Ascending aorta (tissue), 2 donors: ENCODE data around the gene GATAD2A. TPM values are rescaled to one million over a fixed set of nuclear protein-coding genes. Genes with fewer than 3 reads are reported as not detected.
A peak's percentile ranks its signal among the peaks of the same experiment; 100 is the strongest.

Source experiments
- DNase-seq, 2 donors: peaks; one replicate each; pipeline ENCODE4 v3.0.0-alpha.2; 2019; ENCODE audit warnings: low spot score in 2 of 2
- H3K27ac ChIP-seq, 2 donors: fragments of 200-600 bp; sonication (generic); one replicate each; pipeline ENCODE4 v1.5.1; 2016 to 2017; ENCODE audit warnings: mild to moderate bottlenecking in 1 of 2
- H3K27me3 ChIP-seq: fragments of 200-600 bp; sonication (generic); one replicate; pipeline ENCODE4 v1.5.1; 2017
- H3K36me3 ChIP-seq, 2 donors: fragments of 200-600 bp; sonication (generic); one replicate each; pipeline ENCODE4 v1.5.1; 2016
- H3K4me1 ChIP-seq, 2 donors: fragments of 200-600 bp; sonication (generic); one replicate each; pipeline ENCODE4 v1.5.1; 2016 to 2017; ENCODE audit warnings: mild to moderate bottlenecking in 1 of 2
- H3K4me3 ChIP-seq, 2 donors: fragments of 200-600 bp; sonication (generic); one replicate each; pipeline ENCODE4 v1.5.1; 2016 to 2017; ENCODE audit warnings: mild to moderate bottlenecking in 1 of 2
- H3K9me3 ChIP-seq, 2 donors: fragments of 200-600 bp; sonication (generic); one replicate each; pipeline ENCODE4 v1.5.1; 2016
- intact Hi-C: fragments of 100-400 bp; cut with DNase I; formaldehyde crosslinking; loops from one replicate; pipeline ENCODE4 v1.15.1; 2023
- total RNA-seq: library from RNA; depleted of rRNA; stranded (reverse); fragments of >200 nt; gene quantifications from one replicate; pipeline ENCODE4 v1.1.0, GENCODE V29; 2016
- TF ChIP-seq, protein P1 (sequence below), 3 experiments: fragments of 200-600 bp in 2 of 3; fragments of 450-650 bp in 1 of 3; sonication (generic) in 2 of 3; IDR thresholded peaks; one replicate each; pipeline ENCODE4 v1.5.1; 2016 to 2019; ENCODE audit warnings: antibody characterized with exemption in 3 of 3, mild to moderate bottlenecking in 1 of 3, moderate library complexity in 1 of 3

GATAD2A gene
- total RNA-seq, 1 donor from 2014 or later = 63.3 TPM

DNA sequence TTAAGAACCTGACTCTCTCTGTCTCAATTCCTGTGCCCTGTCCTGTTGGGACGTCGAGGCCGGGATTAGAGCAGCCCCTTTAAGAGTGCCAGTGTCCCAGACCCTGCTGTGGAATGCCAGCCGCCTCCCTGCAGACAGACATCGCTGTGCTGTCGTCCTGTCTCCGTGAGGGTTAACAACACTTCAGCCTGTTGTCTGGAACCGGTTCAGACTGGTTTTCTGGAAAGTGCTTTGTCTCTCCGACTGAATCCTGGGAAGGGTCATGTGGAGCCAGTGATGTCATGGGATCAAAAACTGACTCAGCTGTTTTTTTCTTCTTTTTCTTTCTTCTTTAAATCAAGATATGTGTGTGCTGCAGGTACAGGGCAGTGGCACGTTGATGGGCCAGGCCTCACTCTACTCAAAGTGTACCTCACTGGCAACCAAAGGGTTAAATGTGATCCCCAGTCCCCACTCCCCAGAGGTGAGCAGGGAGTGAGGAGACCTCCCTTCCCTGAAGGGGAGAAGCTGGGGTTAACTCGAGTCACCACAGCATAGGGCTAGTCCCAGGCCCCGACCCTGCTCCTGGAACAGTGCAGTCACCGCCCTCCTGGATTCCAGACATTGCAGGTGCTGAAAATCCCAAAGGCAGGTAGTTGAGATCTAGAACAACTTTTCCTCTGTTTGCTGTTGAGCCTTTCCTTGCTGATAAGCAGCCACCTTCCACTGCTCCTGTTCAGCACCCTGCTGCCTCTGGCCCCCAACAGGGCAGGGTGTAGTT lies 59.0 kb downstream of the GATAD2A start:
- no peaks in the 10 kb centered on the region for H3K27me3 ChIP-seq
- H3K4me3 ChIP-seq = peak overlapping the region in 1 of 2 donors; percentile 25
- intact Hi-C loops = no loop called here
- peak overlapping the region; percentile 54 to 63 for H3K27ac ChIP-seq
- TF ChIP-seq, protein P1, sequence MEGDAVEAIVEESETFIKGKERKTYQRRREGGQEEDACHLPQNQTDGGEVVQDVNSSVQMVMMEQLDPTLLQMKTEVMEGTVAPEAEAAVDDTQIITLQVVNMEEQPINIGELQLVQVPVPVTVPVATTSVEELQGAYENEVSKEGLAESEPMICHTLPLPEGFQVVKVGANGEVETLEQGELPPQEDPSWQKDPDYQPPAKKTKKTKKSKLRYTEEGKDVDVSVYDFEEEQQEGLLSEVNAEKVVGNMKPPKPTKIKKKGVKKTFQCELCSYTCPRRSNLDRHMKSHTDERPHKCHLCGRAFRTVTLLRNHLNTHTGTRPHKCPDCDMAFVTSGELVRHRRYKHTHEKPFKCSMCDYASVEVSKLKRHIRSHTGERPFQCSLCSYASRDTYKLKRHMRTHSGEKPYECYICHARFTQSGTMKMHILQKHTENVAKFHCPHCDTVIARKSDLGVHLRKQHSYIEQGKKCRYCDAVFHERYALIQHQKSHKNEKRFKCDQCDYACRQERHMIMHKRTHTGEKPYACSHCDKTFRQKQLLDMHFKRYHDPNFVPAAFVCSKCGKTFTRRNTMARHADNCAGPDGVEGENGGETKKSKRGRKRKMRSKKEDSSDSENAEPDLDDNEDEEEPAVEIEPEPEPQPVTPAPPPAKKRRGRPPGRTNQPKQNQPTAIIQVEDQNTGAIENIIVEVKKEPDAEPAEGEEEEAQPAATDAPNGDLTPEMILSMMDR (IDR thresholded peaks at IDR 0.05) = no peak
- H3K4me1 ChIP-seq = peaks cover 27 to 52% of the 10 kb centered on the region in 2 donors
- H3K36me3 ChIP-seq = peaks cover 20 to 40% of the 10 kb centered on the region in 2 donors
- peaks cover 16 to 21% of the 10 kb centered on the region in 2 donors for H3K9me3 ChIP-seq
- no peak for DNase-seq

DNA sequence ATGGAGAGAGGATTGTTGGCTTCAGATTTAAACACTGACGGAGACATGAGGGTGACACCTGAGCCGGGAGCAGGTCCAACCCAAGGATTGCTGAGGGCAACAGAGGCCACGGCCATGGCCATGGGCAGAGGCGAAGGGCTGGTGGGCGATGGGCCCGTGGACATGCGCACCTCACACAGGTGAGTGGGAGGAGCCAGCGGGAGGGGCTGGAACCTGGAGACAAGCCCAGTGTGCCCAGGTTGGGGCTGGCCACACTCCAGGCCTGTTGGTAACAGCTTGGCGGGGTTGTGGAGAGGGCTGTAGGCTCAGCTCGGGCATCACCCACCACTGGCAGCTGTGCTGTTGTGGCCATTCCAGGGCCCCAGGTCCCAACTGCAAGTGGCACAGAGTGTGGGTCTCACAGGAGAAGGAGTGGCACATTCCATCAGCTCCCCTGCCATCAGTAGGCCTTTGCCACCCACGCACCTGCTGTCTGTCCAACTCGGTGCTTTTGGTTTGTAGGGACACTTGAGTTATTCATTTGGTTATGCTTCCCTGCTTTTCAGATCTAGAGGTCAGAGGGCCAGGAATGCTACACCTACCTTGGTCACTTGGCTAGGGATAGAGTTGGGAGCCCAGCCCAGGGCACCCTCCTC lies 60.1 kb downstream of the GATAD2A start:
- no peak overlapping the region for H3K4me3 ChIP-seq
- no peak for DNase-seq
- TF ChIP-seq, protein P1 (IDR thresholded peaks at IDR 0.05) = no peak
- intact Hi-C loops = no loop called here
- H3K27ac ChIP-seq = peak overlapping the region in 1 of 2 donors; percentile 63
- no peaks in the 10 kb centered on the region for H3K27me3 ChIP-seq
- H3K36me3 ChIP-seq = peaks cover 20 to 40% of the 10 kb centered on the region in 2 donors
- peaks cover 22 to 42% of the 10 kb centered on the region in 2 donors for H3K4me1 ChIP-seq
- peaks cover 16 to 24% of the 10 kb centered on the region in 2 donors for H3K9me3 ChIP-seq

DNA sequence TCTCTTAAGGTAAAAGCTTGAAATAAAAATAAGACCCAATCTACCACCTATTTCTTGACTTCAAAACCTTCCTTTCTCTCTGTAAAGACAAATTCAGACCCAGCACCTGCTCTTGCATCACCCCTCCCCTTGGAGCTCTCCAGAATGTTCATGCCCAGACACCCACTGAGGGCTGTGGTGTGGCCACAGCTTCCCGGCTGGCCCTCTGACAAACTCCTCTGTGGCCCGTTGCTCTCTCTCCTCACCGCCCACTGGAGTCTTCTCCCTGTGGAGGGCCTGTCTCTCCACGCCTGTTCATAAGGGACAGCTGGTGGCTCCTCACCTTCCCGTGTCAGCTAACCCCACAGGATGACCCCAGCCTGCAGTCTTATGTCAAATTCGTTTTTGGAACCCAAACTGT lies 60.7 kb downstream of the GATAD2A start:
- TF ChIP-seq, protein P1 (IDR thresholded peaks at IDR 0.05) = no peak
- Histone ChIP-seq H3K4me3 (no peak overlapping the region), H3K27me3 (no peaks in the 10 kb centered on the region), H3K4me1 (peaks cover 21 to 35% of the 10 kb centered on the region in 2 donors), H3K27ac (no peak overlapping the region), H3K36me3 (peaks cover 20 to 40% of the 10 kb centered on the region in 2 donors), H3K9me3 (peaks cover 16 to 24% of the 10 kb centered on the region in 2 donors)
- no peak for DNase-seq
- intact Hi-C loops = no loop called here

DNA sequence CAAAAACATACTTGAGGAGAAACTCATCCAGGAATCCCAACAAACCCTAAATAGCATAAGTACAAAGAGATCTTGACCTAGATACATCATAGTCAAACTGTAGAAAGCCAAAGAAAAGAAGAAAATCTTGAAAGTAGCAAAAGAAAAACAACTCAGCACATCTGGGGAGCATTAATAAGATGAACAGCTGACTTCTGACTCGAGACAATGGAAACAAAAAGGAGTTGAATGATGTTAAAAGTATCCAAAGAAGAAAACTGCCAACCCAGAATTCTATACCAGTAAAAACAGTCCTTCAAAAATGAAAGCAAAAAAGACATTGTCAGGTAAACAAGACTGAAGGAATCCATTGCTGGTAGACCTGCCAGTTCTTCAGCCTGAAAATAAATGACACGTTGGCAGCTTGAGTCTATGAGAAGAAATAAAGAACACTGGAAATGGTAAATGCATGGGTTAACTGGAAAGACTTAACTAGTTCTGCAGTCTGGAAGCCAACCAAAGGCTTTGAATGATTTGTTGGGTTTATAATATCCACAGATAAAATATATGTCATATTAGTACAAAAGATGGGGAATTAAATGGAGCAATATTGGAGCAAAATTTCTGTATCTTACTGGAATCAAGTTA lies 63.1 kb downstream of the GATAD2A start:
- intact Hi-C loops = no loop called here
- Histone ChIP-seq H3K36me3 (peaks cover 20 to 40% of the 10 kb centered on the region in 2 donors), H3K4me3 (no peak overlapping the region), H3K27ac (no peak overlapping the region), H3K27me3 (no peaks in the 10 kb centered on the region), H3K9me3 (peaks cover 16 to 24% of the 10 kb centered on the region in 2 donors), H3K4me1 (peaks cover 2 to 15% of the 10 kb centered on the region in 2 donors)
- TF ChIP-seq, protein P1 (IDR thresholded peaks at IDR 0.05) = no peak
- DNase-seq = no peak

DNA sequence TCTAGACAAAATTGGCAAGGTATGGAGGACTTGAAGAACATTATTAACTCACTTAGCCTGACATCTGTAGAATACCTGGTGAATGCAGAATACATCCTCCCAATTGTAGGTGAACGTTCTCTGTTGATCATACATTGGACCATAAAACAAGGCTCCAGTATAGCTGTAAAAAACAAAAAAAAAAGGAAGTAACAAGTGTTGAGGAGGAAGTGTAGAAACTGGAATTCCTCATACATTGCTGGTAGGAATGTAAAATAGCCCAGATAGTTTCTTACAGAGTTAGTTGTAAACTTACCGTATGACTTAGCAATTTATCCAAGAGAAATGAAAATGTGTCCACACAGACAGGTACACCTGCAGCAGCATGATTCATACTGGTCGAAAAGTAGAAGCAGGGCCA lies 65.1 kb downstream of the GATAD2A start:
- Histone ChIP-seq H3K27ac (no peak overlapping the region), H3K36me3 (peaks cover 15 to 32% of the 10 kb centered on the region in 2 donors)

More for the DNA sequence above, 65.1 kb downstream of the GATAD2A start:
- intact Hi-C loops = no loop called here
- TF ChIP-seq, protein P1 (IDR thresholded peaks at IDR 0.05) = no peak
- no peak for DNase-seq
- Histone ChIP-seq H3K4me3 (no peak overlapping the region), H3K4me1 (peaks cover 0 to 3% of the 10 kb centered on the region in 2 donors), H3K27me3 (no peaks in the 10 kb centered on the region), H3K9me3 (peaks cover 16 to 24% of the 10 kb centered on the region in 2 donors)
